Measurements from ENCODE around the gene REV3L. TPM values are rescaled to one million over a fixed set of nuclear protein-coding genes. Genes with fewer than 3 reads are reported as not detected.

REV3L gene
- polyA plus RNA-seq, 1 of the 3 experiments (the other 2 are of a cell fraction), result 7.3 TPM

GRCh38 chr6:111432511-111432910 lies 50.5 kb downstream of the REV3L start (continued):
- no peak for TF ChIP-seq REST (IDR thresholded peaks at IDR 0.05; ENCODE audit: low read depth, low read length)

GRCh38 chr6:111430605-111431376 lies 52.2 kb downstream of the REV3L start:
- Histone ChIP-seq H2AFZ (ENCODE audit: low read depth) (no peak overlapping the region), H3K9me2 (no peaks in the 10 kb centered on the region), H3K4me2 (no peak overlapping the region), H3K36me3 (replicated peaks in 1 of 2; ENCODE audit: control insufficient read depth in 1 of 2, insufficient read depth in 2 of 2, low read length in 1 of 2) (peaks cover 3 to 16% of the 10 kb centered on the region in 2 experiments), H3K27me3 (ENCODE audit: insufficient read depth) (no peaks in the 10 kb centered on the region), H3K4me1 (ENCODE audit: control insufficient read depth in 1 of 2, insufficient read depth in 2 of 2, low read depth in 1 of 2, low read length in 1 of 2) (peaks cover 0 to 5% of the 10 kb centered on the region in 2 experiments; a peak in 3 of 4 replicates), H3F3A (replicated peaks; ENCODE audit: insufficient read depth) (peaks cover 27% of the 10 kb centered on the region), H3K79me2 (ENCODE audit: insufficient read depth) (peaks cover 93% of the 10 kb centered on the region), H4K20me1 (ENCODE audit: insufficient read depth) (peaks cover 16% of the 10 kb centered on the region), H3K9me3 (0 out of 2 replicates have a peak, but pooled peaks cover 10% of the 10 kb centered on the region), H3K9ac (no peak overlapping the region), H3K27ac (ENCODE audit: low read depth in 2 of 2, low read length in 1 of 2) (no peak overlapping the region), H3K4me3 (ENCODE audit: low read depth in 2 of 2, low read length in 1 of 2) (no peak overlapping the region)
- TF ChIP-seq IRF3 (IDR thresholded peaks at IDR 0.05; ENCODE audit: low read depth, low read length) (no peak), MXI1 (IDR thresholded peaks at IDR 0.05; ENCODE audit: low read depth, low read length) (no peak), NFIC (IDR thresholded peaks at IDR 0.05; ENCODE audit: borderline replicate concordance) (peak; percentile 38; the same call in 1 of the 2 replicates), FOSL2 (IDR thresholded peaks at IDR 0.05; ENCODE audit: borderline replicate concordance, low read depth) (no peak), USF2 (IDR thresholded peaks at IDR 0.05; ENCODE audit: borderline replicate concordance, low read depth, low read length) (no peak), JUND (IDR thresholded peaks at IDR 0.05) (no peak)
- DNase-seq, result no peak
- ChIA-PET CTCF (no interaction called here), POLR2A (no interaction called here)
- 93% methylated on average over 11 of the region's 11 CpGs for WGBS (ENCODE audit: low lambda C conversion rate)
